ENCODE results near the gene TFEC. TPM values are rescaled to one million over a fixed set of nuclear protein-coding genes. Genes with fewer than 3 reads are reported as not detected.

The TFEC gene
- total RNA-seq, 2 donors from 2014 or later, result 0.69 to 2.9 TPM

- no peaks in the 10 kb centered on the region for H3K27me3 ChIP-seq
- intact Hi-C loops (cut with DNase I), result no loop called here
- DNase-seq, result no peak
- H3K4me1 ChIP-seq, result no peaks in the 10 kb centered on the region
- H3K9ac ChIP-seq (ENCODE audit: low read depth in 2 of 2, low read length in 2 of 2), result no peak overlapping the region
- TF ChIP-seq CTCF (IDR thresholded peaks at IDR 0.05), result no peak
- H3K4me3 ChIP-seq, result no peak overlapping the region
- H3K27ac ChIP-seq, result no peak overlapping the region
- no peaks in the 10 kb centered on the region for H3K36me3 ChIP-seq
- no peaks in the 10 kb centered on the region for H3K9me3 ChIP-seq
Measured at GRCh38 chr7:115965236-115965635, 65.3 kb downstream of the TFEC start.

- no peak overlapping the region for H3K4me3 ChIP-seq
- H3K27me3 ChIP-seq, result no peaks in the 10 kb centered on the region
- no peak overlapping the region for H3K27ac ChIP-seq
Measured at GRCh38 chr7:115964799-115965198, 65.8 kb downstream of the TFEC start.

GRCh38 chr7:115962340-115962739, 68.2 kb downstream of the TFEC start:
- H3K27ac ChIP-seq, result no peak overlapping the region
- no peaks in the 10 kb centered on the region for H3K9me3 ChIP-seq
- intact Hi-C loops (cut with DNase I), result no loop called here
- no peak for DNase-seq
- no peaks in the 10 kb centered on the region for H3K27me3 ChIP-seq
- no peak for TF ChIP-seq CTCF (IDR thresholded peaks at IDR 0.05)
- H3K9ac ChIP-seq (ENCODE audit: low read depth in 2 of 2, low read length in 2 of 2), result no peak overlapping the region
- no peaks in the 10 kb centered on the region for H3K4me1 ChIP-seq
- H3K36me3 ChIP-seq, result no peaks in the 10 kb centered on the region
- H3K4me3 ChIP-seq, result no peak overlapping the region

More at GRCh38 chr7:115964799-115965198, 65.8 kb downstream of the TFEC start:
- Histone ChIP-seq H3K9ac (ENCODE audit: low read depth in 2 of 2, low read length in 2 of 2) (no peak overlapping the region), H3K36me3 (no peaks in the 10 kb centered on the region), H3K4me1 (no peaks in the 10 kb centered on the region), H3K9me3 (no peaks in the 10 kb centered on the region)
- no peak for TF ChIP-seq CTCF (IDR thresholded peaks at IDR 0.05)
- no peak for DNase-seq
- intact Hi-C loops (cut with DNase I), result no loop called here

- Histone ChIP-seq H3K27me3 (no peaks in the 10 kb centered on the region), H3K4me1 (no peaks in the 10 kb centered on the region), H3K4me3 (no peak overlapping the region), H3K36me3 (no peaks in the 10 kb centered on the region), H3K9ac (ENCODE audit: low read depth in 2 of 2, low read length in 2 of 2) (no peak overlapping the region), H3K27ac (no peak overlapping the region), H3K9me3 (no peaks in the 10 kb centered on the region)
- DNase-seq, result no peak
- intact Hi-C loops (cut with DNase I), result no loop called here
- TF ChIP-seq CTCF (IDR thresholded peaks at IDR 0.05), result no peak
Measured at GRCh38 chr7:115953592-115954255, 76.8 kb downstream of the TFEC start.

GRCh38 chr7:115952832-115953231, 77.7 kb downstream of the TFEC start:
- Histone ChIP-seq H3K36me3 (no peaks in the 10 kb centered on the region), H3K9me3 (no peaks in the 10 kb centered on the region), H3K27ac (no peak overlapping the region), H3K4me1 (no peaks in the 10 kb centered on the region), H3K9ac (ENCODE audit: low read depth in 2 of 2, low read length in 2 of 2) (no peak overlapping the region), H3K4me3 (no peak overlapping the region), H3K27me3 (no peaks in the 10 kb centered on the region)
- no peak for DNase-seq
- intact Hi-C loops (cut with DNase I), result no loop called here
- TF ChIP-seq CTCF (IDR thresholded peaks at IDR 0.05), result no peak
